KMS-11 (cell line): ENCODE measurements around the gene RAB36.

Experiments used
- H2AFZ ChIP-seq: fragments of 200-600 bp; sonication (generic); 2 replicates; pipeline ENCODE4 v1.6.1; 2016; ENCODE audit warnings: antibody characterized with exemption, mixed run types, low read depth
- H3K27ac ChIP-seq: fragments of 200-600 bp; sonication (generic); 2 replicates; pipeline ENCODE4 v1.6.1; 2016; ENCODE audit warnings: mild to moderate bottlenecking, mixed run types
- H3K27me3 ChIP-seq: fragments of 200-600 bp; sonication (generic); 2 replicates; pipeline ENCODE4 v1.6.1; 2017; ENCODE audit warnings: mild to moderate bottlenecking, low read depth, mixed run types, moderate library complexity; ENCODE audit not compliant: insufficient read depth
- H3K36me3 ChIP-seq: fragments of 200-600 bp; sonication (generic); 2 replicates; pipeline ENCODE4 v1.6.1; 2017; ENCODE audit warnings: mild to moderate bottlenecking, mixed run types; ENCODE audit not compliant: insufficient read depth
- H3K4me1 ChIP-seq: fragments of 200-600 bp; sonication (generic); 2 replicates; pipeline ENCODE4 v1.6.1; 2016; ENCODE audit warnings: mild to moderate bottlenecking, low read depth, mixed run types; ENCODE audit not compliant: poor library complexity, severe bottlenecking
- H3K4me2 ChIP-seq: fragments of 200-600 bp; sonication (generic); 2 replicates; pipeline ENCODE4 v1.7.0; 2016; ENCODE audit warnings: mild to moderate bottlenecking, mixed run types
- H3K4me3 ChIP-seq: fragments of 200-600 bp; sonication (generic); IDR thresholded peaks from 2 replicates; pipeline ENCODE4 v1.6.1; 2017; ENCODE audit warnings: low read depth, low read length, mixed read lengths; ENCODE audit not compliant: insufficient read depth
- H3K79me2 ChIP-seq: fragments of 200-600 bp; sonication (generic); 2 replicates; pipeline ENCODE4 v1.6.1; 2016; ENCODE audit warnings: low read depth, mixed run types; ENCODE audit not compliant: insufficient read depth
- H3K9ac ChIP-seq: fragments of 200-600 bp; sonication (generic); 2 replicates; pipeline ENCODE4 v1.6.1; 2016; ENCODE audit warnings: mild to moderate bottlenecking, mixed run types
- H4K20me1 ChIP-seq: fragments of 200-600 bp; sonication (generic); 2 replicates; pipeline ENCODE4 v1.6.1; 2016; ENCODE audit warnings: mild to moderate bottlenecking, mixed run types; ENCODE audit not compliant: insufficient read depth
- TF ChIP-seq, protein P1 (sequence below): fragments of 200-600 bp; sonication (generic); conservative IDR thresholded peaks from 2 replicates; pipeline ENCODE4 v1.6.1; 2017; ENCODE audit warnings: low read depth, mild to moderate bottlenecking, antibody characterized with exemption, low read length, moderate library complexity, mixed read lengths

Gene RAB36

DNA sequence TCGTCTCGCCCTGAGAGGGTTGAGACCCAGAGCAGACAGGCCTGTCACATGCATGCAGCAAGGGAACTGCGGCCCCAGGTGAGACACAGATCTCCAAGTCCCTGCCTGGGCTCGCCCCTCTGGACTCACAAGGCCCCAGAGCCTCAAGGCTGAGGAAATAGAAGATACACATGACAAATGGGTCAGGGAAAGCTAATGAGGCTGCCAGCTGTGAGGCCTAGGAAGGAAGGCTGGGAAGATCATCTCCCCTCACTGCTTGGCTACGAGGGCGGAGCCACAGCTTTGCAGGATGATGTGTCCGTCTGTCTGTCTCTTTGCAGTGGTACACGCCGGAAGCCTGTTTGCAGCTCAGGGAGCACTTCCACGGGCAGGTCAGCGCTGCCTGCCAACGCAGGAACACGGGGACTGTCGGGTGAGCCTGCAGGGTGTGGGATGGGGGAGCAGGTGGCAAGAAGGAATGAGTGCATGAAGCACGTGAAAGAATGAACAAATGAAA lies 4.5 kb downstream of the RAB36 start:
- Histone ChIP-seq H3K36me3 (no peaks in the 10 kb centered on the region), H3K4me2 (no peak overlapping the region)

DNA sequence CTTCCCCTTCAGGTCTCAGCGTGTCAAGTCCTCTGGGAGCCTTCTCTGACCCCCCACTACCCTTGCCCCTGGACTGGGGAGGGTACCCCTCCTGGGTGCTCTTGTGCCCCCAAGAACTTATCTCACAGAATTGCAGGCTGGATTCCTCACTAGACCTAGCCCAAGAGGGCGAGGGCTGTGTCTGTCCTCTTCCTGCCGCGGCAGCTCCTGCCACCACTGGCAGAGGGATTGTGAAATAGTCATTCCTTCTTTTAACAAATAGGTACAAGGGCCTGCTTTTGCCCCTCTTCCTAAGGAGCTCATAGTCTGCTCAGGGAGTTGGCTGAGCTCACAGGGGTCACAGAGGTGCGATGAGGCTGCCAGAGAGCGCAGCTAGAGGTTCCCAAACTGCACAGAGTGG lies 5.5 kb downstream of the RAB36 start:
- no peaks in the 10 kb centered on the region; the same call in 1 of the 2 replicates for H3K79me2 ChIP-seq
- peaks cover 27% of the 10 kb centered on the region for H3K4me1 ChIP-seq
- H3K27me3 ChIP-seq, result no peaks in the 10 kb centered on the region
- TF ChIP-seq, protein P1, sequence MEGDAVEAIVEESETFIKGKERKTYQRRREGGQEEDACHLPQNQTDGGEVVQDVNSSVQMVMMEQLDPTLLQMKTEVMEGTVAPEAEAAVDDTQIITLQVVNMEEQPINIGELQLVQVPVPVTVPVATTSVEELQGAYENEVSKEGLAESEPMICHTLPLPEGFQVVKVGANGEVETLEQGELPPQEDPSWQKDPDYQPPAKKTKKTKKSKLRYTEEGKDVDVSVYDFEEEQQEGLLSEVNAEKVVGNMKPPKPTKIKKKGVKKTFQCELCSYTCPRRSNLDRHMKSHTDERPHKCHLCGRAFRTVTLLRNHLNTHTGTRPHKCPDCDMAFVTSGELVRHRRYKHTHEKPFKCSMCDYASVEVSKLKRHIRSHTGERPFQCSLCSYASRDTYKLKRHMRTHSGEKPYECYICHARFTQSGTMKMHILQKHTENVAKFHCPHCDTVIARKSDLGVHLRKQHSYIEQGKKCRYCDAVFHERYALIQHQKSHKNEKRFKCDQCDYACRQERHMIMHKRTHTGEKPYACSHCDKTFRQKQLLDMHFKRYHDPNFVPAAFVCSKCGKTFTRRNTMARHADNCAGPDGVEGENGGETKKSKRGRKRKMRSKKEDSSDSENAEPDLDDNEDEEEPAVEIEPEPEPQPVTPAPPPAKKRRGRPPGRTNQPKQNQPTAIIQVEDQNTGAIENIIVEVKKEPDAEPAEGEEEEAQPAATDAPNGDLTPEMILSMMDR, result no peak
- H3K4me2 ChIP-seq, result no peak overlapping the region
- H3K9ac ChIP-seq, result no peak overlapping the region
- H4K20me1 ChIP-seq, result no peaks in the 10 kb centered on the region
- no peak overlapping the region for H3K4me3 ChIP-seq
- H2AFZ ChIP-seq, result no peak overlapping the region
- H3K27ac ChIP-seq, result no peak overlapping the region
- no peaks in the 10 kb centered on the region for H3K36me3 ChIP-seq

More for the DNA sequence above, 4.5 kb downstream of the RAB36 start:
- Histone ChIP-seq H3K79me2 (no peaks in the 10 kb centered on the region), H4K20me1 (no peaks in the 10 kb centered on the region), H3K27ac (no peak overlapping the region), H3K27me3 (no peaks in the 10 kb centered on the region), H3K4me1 (peaks cover 21% of the 10 kb centered on the region), H2AFZ (no peak overlapping the region), H3K9ac (no peak overlapping the region), H3K4me3 (no peak overlapping the region)
- TF ChIP-seq, protein P1, result no peak

DNA sequence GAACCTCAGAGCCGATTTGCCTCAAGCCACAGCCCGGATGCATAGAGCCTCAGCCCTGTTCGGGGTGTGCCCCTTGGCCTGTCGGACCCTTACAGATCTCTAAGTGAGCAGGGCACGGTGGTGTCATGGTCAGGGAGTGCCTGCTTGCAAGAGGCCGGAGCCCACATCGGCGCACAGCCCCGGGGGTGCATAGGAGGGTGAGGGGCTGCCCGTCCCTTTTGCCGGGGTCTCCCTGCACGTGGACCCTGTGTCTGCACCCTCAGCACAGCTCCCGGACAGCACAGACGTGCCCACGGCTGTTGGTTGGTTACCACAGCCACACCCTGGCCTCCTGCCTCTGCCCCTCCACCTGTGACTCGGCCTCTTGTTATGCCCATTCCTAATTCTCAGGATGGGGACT lies 6.5 kb downstream of the RAB36 start:
- Histone ChIP-seq H3K36me3 (no peaks in the 10 kb centered on the region), H3K4me3 (no peak overlapping the region), H3K79me2 (no peaks in the 10 kb centered on the region; the same call in 1 of the 2 replicates), H3K27ac (no peak overlapping the region), H3K27me3 (no peaks in the 10 kb centered on the region), H4K20me1 (no peaks in the 10 kb centered on the region), H3K4me1 (peaks cover 29% of the 10 kb centered on the region), H2AFZ (no peak overlapping the region), H3K9ac (no peak overlapping the region), H3K4me2 (no peak overlapping the region)
- TF ChIP-seq, protein P1, result no peak

DNA sequence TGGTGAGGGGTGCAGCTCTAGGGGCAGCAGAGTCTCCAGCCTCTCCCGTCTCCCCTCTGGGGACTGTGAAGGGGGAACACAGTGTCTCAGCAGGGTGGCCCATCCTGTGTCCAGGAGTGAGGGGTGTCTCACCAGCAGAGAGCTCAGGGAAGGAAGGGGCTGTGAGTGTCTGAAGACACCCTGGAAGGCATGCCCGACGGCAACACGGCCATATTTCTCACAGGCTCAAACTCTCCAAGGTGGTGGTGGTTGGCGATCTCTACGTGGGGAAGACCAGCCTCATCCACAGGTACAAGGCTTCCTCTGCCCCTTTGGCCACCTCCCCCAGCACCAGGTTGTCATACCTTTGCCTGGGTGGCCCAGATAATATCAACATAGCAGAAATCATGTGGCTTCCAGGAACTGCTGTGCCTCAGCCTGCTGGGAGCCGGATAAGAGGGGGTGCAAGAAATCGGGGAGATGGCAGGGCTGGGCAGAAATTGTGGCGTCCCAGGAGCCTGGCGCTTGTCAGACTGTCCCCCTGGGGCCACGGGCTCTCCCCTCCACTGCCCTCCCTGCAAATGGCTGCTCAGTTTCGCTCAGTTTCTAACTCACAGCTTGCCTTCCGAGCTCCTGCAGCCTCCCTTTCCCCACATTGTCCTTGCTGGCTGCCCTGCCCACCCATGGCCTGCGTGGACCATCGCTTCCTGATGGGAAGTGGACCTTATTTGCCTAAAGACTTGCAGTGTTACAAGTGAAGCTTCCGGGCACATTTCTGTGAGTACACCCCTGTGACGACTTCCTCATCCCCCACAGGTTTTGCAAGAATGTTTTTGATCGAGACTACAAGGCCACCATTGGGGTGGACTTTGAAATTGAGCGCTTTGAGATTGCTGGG lies 7.2 kb downstream of the RAB36 start:
- Histone ChIP-seq H4K20me1 (no peaks in the 10 kb centered on the region), H2AFZ (no peak overlapping the region), H3K9ac (no peak overlapping the region), H3K4me1 (peaks cover 32% of the 10 kb centered on the region), H3K4me3 (no peak overlapping the region), H3K27ac (no peak overlapping the region), H3K4me2 (no peak overlapping the region), H3K27me3 (no peaks in the 10 kb centered on the region), H3K36me3 (no peaks in the 10 kb centered on the region), H3K79me2 (no peaks in the 10 kb centered on the region; the same call in 1 of the 2 replicates)
- TF ChIP-seq, protein P1, result no peak
